ENCODE results near the gene ZNF600.
"Not testable (repeated sequence)": the region's sequence is repeated elsewhere in the genome, so short reads cannot be mapped to it uniquely, and the experiment has no call there.

ZNF600 gene

GRCh38 chr19:52786464-52787354, at the start of gene ZNF600:
ZNF600 (minus strand) TSS chr19:52786791; CDS start chr19:52778888, 7,903 bp downstream.
- peak; percentile 1 for DNase-seq

- not testable (repeated sequence) for DNase-seq
Observed at GRCh38 chr19:52834289-52834688, 47.7 kb upstream of the ZNF600 start.

- DNase-seq: not testable (repeated sequence)
Observed at GRCh38 chr19:52833541-52833940, 47.0 kb upstream of the ZNF600 start.

- not testable (repeated sequence) for DNase-seq
Observed at GRCh38 chr19:52829866-52830265, 43.3 kb upstream of the ZNF600 start.

- DNase-seq: no peak
Observed at GRCh38 chr19:52825765-52826164, 39.2 kb upstream of the ZNF600 start.

GRCh38 chr19:52823676-52824075, 37.1 kb upstream of the ZNF600 start:
- DNase-seq: no peak

GRCh38 chr19:52821204-52821960, 34.8 kb upstream of the ZNF600 start, which contains the start of gene ZNF28:
ZNF28 (minus strand) TSS chr19:52821633; CDS start chr19:52817958, 3,675 bp downstream.
- peak; percentile 54 for DNase-seq

- DNase-seq: not testable (repeated sequence)
Observed at GRCh38 chr19:52820472-52821203, 34.0 kb upstream of the ZNF600 start.

GRCh38 chr19:52809801-52810200, 23.2 kb upstream of the ZNF600 start:
- no peak for DNase-seq

- DNase-seq: not testable (repeated sequence)
Observed at GRCh38 chr19:52799950-52800640, 13.5 kb upstream of the ZNF600 start.

- no peak for DNase-seq
Observed at GRCh38 chr19:52789440-52789839, 2.8 kb upstream of the ZNF600 start.

GRCh38 chr19:52786078-52786463, 520 bp downstream of the ZNF600 start:
- no peak for DNase-seq

GRCh38 chr19:52785506-52785905, 1.1 kb downstream of the ZNF600 start:
- DNase-seq: no peak

- not testable (repeated sequence) for DNase-seq
Observed at GRCh38 chr19:52782864-52783263, 3.7 kb downstream of the ZNF600 start.

- no peak for DNase-seq
Observed at GRCh38 chr19:52778811-52779210, 7.8 kb downstream of the ZNF600 start.

- DNase-seq: not testable (repeated sequence)
Observed at GRCh38 chr19:52756447-52756846, 30.1 kb downstream of the ZNF600 start.

- no peak for DNase-seq
Observed at GRCh38 chr19:52749780-52750179, 36.8 kb downstream of the ZNF600 start.

GRCh38 chr19:52748336-52748950, 38.1 kb downstream of the ZNF600 start:
- peak; percentile 47 for DNase-seq

GRCh38 chr19:52745919-52746318, 40.7 kb downstream of the ZNF600 start:
- not testable (repeated sequence) for DNase-seq

- DNase-seq: no peak
Observed at GRCh38 chr19:52743091-52743490, 43.5 kb downstream of the ZNF600 start.

GRCh38 chr19:52742516-52742915, 44.1 kb downstream of the ZNF600 start:
- DNase-seq: no peak

- no peak for DNase-seq
Observed at GRCh38 chr19:52741951-52742485, 44.6 kb downstream of the ZNF600 start.

All from midbrain (tissue), 1 donor.